Measurements from ENCODE around the gene CDK14. TPM values are rescaled to one million over a fixed set of nuclear protein-coding genes. Genes with fewer than 3 reads are reported as not detected.

The CDK14 gene
- polyA plus RNA-seq, 1 donor from 2014 or later: 25.1 TPM

DNA sequence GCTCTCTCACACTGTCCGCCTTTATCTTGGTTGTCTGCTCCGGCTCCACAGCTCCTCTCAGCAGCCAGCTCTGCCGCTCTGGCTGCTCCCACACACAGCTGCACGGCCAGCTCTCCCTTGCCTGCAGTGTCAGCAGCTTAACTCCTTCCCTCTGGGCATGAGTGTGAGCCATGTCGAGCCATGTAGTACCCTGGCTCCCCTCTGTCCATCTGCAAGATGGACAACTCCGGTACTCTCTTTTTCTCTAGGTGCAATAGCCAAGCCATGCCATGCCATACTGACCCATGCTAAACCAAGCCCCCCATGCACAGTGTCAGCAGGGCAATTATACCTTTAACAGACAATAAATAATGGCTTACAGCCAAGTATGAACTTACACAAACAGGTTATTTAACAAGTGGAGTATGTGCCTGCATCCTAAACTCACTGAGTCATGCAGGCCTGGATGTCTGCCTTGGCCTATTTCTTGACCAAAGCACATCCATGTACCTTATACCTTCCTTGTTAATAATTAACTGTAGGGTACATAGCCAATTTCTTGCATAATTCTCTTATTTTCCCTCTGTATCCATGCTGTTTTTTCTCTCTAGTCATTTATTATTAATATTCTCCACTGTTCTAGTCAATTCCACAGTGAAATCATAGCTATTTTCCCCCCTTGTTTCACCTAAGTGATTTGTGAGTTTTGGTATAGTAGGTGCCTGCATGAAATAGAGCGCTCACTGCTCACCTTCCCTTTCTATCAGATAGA, 170.9 kb downstream of the CDK14 start:
- no peak overlapping the region for H2AFZ ChIP-seq (ENCODE audit: low read depth, low read length)
- no peaks in the 10 kb centered on the region for H4K20me1 ChIP-seq (ENCODE audit: insufficient read depth)
- no peaks in the 10 kb centered on the region for H3K36me3 ChIP-seq (ENCODE audit: insufficient read depth, low read length)
- H3F3A ChIP-seq (ENCODE audit: insufficient read depth, low read length, poor library complexity, severe bottlenecking): no peaks in the 10 kb centered on the region
- no peak overlapping the region for H3K4me2 ChIP-seq (ENCODE audit: low read length)
- no peaks in the 10 kb centered on the region for H3K9me3 ChIP-seq (ENCODE audit: low read length)
- H3K27ac ChIP-seq (ENCODE audit: low read length): no peak overlapping the region
- no peak overlapping the region for H3K4me3 ChIP-seq (ENCODE audit: low read length)
- H3K9me2 ChIP-seq (ENCODE audit: insufficient read depth, low read length): no peaks in the 10 kb centered on the region
- H3K9ac ChIP-seq (ENCODE audit: low read length): no peak overlapping the region
- TF ChIP-seq, protein P1, sequence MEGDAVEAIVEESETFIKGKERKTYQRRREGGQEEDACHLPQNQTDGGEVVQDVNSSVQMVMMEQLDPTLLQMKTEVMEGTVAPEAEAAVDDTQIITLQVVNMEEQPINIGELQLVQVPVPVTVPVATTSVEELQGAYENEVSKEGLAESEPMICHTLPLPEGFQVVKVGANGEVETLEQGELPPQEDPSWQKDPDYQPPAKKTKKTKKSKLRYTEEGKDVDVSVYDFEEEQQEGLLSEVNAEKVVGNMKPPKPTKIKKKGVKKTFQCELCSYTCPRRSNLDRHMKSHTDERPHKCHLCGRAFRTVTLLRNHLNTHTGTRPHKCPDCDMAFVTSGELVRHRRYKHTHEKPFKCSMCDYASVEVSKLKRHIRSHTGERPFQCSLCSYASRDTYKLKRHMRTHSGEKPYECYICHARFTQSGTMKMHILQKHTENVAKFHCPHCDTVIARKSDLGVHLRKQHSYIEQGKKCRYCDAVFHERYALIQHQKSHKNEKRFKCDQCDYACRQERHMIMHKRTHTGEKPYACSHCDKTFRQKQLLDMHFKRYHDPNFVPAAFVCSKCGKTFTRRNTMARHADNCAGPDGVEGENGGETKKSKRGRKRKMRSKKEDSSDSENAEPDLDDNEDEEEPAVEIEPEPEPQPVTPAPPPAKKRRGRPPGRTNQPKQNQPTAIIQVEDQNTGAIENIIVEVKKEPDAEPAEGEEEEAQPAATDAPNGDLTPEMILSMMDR (IDR thresholded peaks at IDR 0.05; ENCODE audit: poor library complexity, severe bottlenecking): no peak
- TF ChIP-seq SMC3 (conservative IDR thresholded peaks at IDR 0.05; ENCODE audit: poor library complexity) (no peak), POLR2AphosphoS5 (IDR thresholded peaks at IDR 0.05) (no peak), EZH2 (IDR thresholded peaks at IDR 0.05; ENCODE audit: borderline replicate concordance, insufficient read depth, low read length, poor library complexity, severe bottlenecking) (no peak), TAF1 (IDR thresholded peaks at IDR 0.05; ENCODE audit: low read depth) (no peak), MXI1 (conservative IDR thresholded peaks at IDR 0.05; ENCODE audit: poor library complexity, severe bottlenecking) (no peak), EP300 (conservative IDR thresholded peaks at IDR 0.05; ENCODE audit: poor library complexity, severe bottlenecking) (no peak)
- TF ChIP-seq, protein P2, sequence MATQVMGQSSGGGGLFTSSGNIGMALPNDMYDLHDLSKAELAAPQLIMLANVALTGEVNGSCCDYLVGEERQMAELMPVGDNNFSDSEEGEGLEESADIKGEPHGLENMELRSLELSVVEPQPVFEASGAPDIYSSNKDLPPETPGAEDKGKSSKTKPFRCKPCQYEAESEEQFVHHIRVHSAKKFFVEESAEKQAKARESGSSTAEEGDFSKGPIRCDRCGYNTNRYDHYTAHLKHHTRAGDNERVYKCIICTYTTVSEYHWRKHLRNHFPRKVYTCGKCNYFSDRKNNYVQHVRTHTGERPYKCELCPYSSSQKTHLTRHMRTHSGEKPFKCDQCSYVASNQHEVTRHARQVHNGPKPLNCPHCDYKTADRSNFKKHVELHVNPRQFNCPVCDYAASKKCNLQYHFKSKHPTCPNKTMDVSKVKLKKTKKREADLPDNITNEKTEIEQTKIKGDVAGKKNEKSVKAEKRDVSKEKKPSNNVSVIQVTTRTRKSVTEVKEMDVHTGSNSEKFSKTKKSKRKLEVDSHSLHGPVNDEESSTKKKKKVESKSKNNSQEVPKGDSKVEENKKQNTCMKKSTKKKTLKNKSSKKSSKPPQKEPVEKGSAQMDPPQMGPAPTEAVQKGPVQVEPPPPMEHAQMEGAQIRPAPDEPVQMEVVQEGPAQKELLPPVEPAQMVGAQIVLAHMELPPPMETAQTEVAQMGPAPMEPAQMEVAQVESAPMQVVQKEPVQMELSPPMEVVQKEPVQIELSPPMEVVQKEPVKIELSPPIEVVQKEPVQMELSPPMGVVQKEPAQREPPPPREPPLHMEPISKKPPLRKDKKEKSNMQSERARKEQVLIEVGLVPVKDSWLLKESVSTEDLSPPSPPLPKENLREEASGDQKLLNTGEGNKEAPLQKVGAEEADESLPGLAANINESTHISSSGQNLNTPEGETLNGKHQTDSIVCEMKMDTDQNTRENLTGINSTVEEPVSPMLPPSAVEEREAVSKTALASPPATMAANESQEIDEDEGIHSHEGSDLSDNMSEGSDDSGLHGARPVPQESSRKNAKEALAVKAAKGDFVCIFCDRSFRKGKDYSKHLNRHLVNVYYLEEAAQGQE (IDR thresholded peaks at IDR 0.05; ENCODE audit: borderline replicate concordance): no peak
- H3K27me3 ChIP-seq (ENCODE audit: insufficient read depth, low read depth, low read length): no peaks in the 10 kb centered on the region
- no peaks in the 10 kb centered on the region for H3K79me2 ChIP-seq (replicated peaks; ENCODE audit: insufficient read depth, low read length)

DNA sequence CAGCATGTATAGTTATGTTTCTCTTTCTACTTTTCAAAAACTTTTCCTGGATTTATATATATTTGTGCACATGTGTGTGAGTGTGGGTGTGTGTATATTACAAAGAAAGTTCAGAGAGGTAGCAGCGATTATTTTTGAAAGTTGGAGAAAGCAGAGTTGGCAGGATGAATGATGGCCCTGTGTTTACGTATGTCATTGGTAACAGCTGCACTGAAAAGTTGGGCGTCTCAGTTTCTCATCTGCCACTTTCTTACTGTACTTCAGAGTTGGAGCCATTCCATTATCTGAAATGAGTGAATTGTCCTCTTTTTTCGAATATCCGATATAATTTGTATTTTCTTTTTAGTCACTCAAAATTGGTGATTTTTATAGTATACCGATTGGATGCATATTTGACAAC, 172.2 kb downstream of the CDK14 start:
- Histone ChIP-seq H2AFZ (ENCODE audit: low read depth, low read length) (no peak overlapping the region), H3K4me2 (ENCODE audit: low read length) (no peak overlapping the region), H3K27ac (ENCODE audit: low read length) (no peak overlapping the region), H3K9me2 (ENCODE audit: insufficient read depth, low read length) (no peaks in the 10 kb centered on the region), H4K20me1 (ENCODE audit: insufficient read depth) (no peaks in the 10 kb centered on the region), H3K9ac (ENCODE audit: low read length) (no peak overlapping the region), H3K4me3 (ENCODE audit: low read length) (no peak overlapping the region), H3F3A (ENCODE audit: insufficient read depth, low read length, poor library complexity, severe bottlenecking) (no peaks in the 10 kb centered on the region), H3K27me3 (ENCODE audit: insufficient read depth, low read depth, low read length) (no peaks in the 10 kb centered on the region), H3K79me2 (replicated peaks; ENCODE audit: insufficient read depth, low read length) (no peaks in the 10 kb centered on the region), H3K36me3 (ENCODE audit: insufficient read depth, low read length) (no peaks in the 10 kb centered on the region), H3K9me3 (ENCODE audit: low read length) (no peaks in the 10 kb centered on the region)
- TF ChIP-seq MXI1 (conservative IDR thresholded peaks at IDR 0.05; ENCODE audit: poor library complexity, severe bottlenecking) (no peak), SMC3 (conservative IDR thresholded peaks at IDR 0.05; ENCODE audit: poor library complexity) (no peak), TAF1 (IDR thresholded peaks at IDR 0.05; ENCODE audit: low read depth) (no peak), RAD21 (conservative IDR thresholded peaks at IDR 0.05) (no peak), POLR2AphosphoS5 (IDR thresholded peaks at IDR 0.05) (no peak), EP300 (conservative IDR thresholded peaks at IDR 0.05; ENCODE audit: poor library complexity, severe bottlenecking) (no peak), EZH2 (IDR thresholded peaks at IDR 0.05; ENCODE audit: borderline replicate concordance, insufficient read depth, low read length, poor library complexity, severe bottlenecking) (no peak)
- TF ChIP-seq, protein P1 (IDR thresholded peaks at IDR 0.05; ENCODE audit: poor library complexity, severe bottlenecking): no peak
- TF ChIP-seq, protein P2 (IDR thresholded peaks at IDR 0.05; ENCODE audit: borderline replicate concordance): no peak
